MM.1S (cell line): ENCODE measurements around the gene DKK1.

Experiments used
- EZH2 ChIP-seq: fragments of 300-600 bp; sonication (generic); optimal IDR thresholded peaks from 2 replicates; pipeline ENCODE3; 2017; ENCODE audit warnings: low read depth, mild to moderate bottlenecking, antibody characterized with exemption, low read length, mixed read lengths
- TF ChIP-seq, protein P1 (sequence below): fragments of 300-600 bp; sonication (generic); IDR thresholded peaks from 2 replicates; pipeline ENCODE4 v1.5.1; 2016; ENCODE audit warnings: antibody characterized with exemption, low read length, mixed read lengths

GRCh38 chr10:52312942-52313255 lies 1.2 kb upstream of the DKK1 start:
- TF ChIP-seq, protein P1, sequence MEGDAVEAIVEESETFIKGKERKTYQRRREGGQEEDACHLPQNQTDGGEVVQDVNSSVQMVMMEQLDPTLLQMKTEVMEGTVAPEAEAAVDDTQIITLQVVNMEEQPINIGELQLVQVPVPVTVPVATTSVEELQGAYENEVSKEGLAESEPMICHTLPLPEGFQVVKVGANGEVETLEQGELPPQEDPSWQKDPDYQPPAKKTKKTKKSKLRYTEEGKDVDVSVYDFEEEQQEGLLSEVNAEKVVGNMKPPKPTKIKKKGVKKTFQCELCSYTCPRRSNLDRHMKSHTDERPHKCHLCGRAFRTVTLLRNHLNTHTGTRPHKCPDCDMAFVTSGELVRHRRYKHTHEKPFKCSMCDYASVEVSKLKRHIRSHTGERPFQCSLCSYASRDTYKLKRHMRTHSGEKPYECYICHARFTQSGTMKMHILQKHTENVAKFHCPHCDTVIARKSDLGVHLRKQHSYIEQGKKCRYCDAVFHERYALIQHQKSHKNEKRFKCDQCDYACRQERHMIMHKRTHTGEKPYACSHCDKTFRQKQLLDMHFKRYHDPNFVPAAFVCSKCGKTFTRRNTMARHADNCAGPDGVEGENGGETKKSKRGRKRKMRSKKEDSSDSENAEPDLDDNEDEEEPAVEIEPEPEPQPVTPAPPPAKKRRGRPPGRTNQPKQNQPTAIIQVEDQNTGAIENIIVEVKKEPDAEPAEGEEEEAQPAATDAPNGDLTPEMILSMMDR = no peak
- no peak for TF ChIP-seq EZH2
